Measurements from ENCODE around the gene NDUFB2.

The NDUFB2 gene

DNA sequence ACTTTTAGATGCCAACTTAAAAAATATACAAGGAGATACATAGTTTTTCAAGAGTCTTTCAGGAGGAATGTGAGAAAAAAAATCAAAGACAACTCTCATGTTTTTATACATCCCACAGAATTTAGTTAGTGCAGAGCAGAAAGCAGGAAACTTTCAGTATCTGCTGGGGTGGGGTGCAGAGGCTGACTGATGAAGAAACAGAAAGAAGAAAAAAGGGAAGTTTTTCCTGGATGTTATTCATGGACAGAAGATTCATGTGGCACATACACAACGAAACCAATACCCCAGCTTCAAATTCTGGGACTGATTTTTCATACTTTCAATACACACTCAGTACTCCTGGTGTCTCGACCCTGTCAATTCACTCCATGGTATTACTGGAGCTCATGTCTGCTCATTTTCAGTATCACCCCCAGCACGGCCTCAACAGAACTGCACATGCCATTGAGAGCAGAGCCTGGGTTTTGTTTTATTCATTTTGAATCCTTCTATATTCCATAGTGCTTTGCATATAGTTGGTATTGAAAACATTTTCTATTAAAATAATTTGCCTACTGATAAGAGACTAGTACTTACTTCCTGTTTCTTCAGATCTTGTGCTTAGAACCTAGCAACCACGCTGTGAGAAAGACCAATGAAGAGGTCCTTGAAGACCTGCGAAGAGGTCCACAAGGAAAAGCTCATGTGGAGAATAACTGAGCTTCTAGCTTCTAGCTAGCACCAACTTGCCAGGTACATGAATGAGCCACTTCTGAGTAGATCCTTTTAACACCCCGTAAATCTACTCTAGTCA is 49.0 kb downstream of the NDUFB2 start:
- DNase-seq = no peak

DNA sequence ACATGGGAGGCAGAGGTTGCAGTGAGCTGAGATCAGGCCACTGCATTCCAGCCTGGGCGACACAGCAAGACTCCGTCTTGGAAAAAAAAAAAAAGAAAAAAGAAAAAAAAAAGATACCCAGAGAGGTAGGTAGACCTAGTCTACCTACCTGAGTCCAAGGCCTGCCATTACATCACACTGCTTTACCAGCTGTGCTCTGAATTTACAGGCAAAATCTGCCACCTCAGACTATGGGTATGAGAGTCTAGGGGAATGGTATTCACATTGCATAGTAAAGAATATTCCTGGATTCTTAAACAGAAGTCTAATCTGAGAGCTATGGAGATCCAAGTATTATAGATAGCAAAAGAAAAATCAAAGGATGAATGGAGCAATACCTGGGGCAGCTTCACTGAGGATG is 50.2 kb downstream of the NDUFB2 start:
- DNase-seq = no peak

DNA sequence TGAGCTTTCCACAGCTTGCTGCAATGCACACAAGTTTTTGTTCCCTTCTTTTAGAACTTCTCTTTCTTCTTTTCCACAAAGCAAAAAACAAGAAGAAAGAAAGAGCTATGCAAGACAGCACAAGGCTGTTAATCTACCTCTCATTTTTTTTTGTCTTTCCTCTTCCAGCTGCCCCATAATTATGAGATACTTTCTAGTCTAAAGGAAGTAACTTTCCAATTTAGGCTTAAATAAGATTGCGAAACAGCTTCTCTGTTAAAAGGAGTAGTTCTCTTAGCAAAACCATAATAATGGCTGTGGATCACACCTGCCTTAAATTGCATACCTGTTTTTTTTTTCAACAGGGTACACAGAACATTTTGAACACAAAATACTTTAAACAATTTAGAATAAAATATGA is 56.0 kb downstream of the NDUFB2 start:
- DNase-seq = no peak

DNA sequence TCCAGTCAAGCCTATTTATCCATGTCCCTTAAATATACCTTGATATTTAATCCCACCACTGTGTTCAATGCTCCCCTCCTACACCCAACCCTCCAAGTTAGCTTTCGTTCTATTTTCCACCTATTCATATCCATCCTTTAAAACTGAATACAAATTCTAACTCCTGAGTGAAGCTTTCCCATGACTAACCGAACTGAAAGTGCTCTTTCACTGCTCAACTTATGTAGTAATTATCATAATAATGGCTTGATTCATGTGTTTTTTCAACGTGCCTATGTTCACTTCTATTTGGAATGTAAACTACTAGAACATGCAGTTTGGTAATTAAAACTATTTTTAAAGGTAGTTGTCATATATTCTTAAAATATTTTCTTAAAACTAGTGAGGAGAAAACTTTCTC is 58.0 kb downstream of the NDUFB2 start:
- no peak for DNase-seq
